Measurements from ENCODE around the gene BYSL.

GRCh38 chr6:41966214-41966920, 45.1 kb downstream of the BYSL start:
- TF ChIP-seq CTCF (IDR thresholded peaks at IDR 0.05) (no peak), POLR2A (IDR thresholded peaks at IDR 0.05) (no peak)
